Activated T-helper 17 cell treated with anti-CD3 and anti-CD28 coated beads, Interleukin-2, amount 50 U/mL, for 72 hours (primary cell): ENCODE data around the gene SPRYD7. TPM values are rescaled to one million over a fixed set of nuclear protein-coding genes. Genes with fewer than 3 reads are reported as not detected.
"Not testable (repeated sequence)": the region's sequence is repeated elsewhere in the genome, so short reads cannot be mapped to it uniquely, and the experiment has no call there.

Source experiments
- ATAC-seq: fragments of 150-1000 bp; cut with Tn5 transposase; replicated peaks from 2 replicates; pipeline ENCODE4 v1.10.0; 2021; ENCODE audit warnings: mild to moderate bottlenecking, moderate library complexity
- H3K27ac Mint-ChIP-seq: one replicate; pipeline ENCODE4 v1.8.0; 2022; ENCODE audit warnings: mixed read lengths
- H3K27me3 Mint-ChIP-seq: one replicate; pipeline ENCODE4 v1.8.0; 2022; ENCODE audit warnings: mixed read lengths
- H3K36me3 Mint-ChIP-seq: one replicate; pipeline ENCODE4 v1.8.0; 2022; ENCODE audit warnings: low read depth, mild to moderate bottlenecking, mixed read lengths
- H3K4me1 Mint-ChIP-seq: one replicate; pipeline ENCODE4 v1.8.0; 2022; ENCODE audit warnings: mixed read lengths
- H3K4me3 Mint-ChIP-seq: one replicate; pipeline ENCODE4 v1.8.0; 2022; ENCODE audit warnings: mild to moderate bottlenecking, mixed read lengths
- H3K9me3 Mint-ChIP-seq: one replicate; pipeline ENCODE4 v1.8.0; 2022; ENCODE audit warnings: mixed read lengths
- total RNA-seq, 2 donors: library from RNA; stranded (reverse); gene quantifications; one replicate each; pipeline ENCODE4 v1.2.3, GENCODE V29; 2022

SPRYD7 gene
- total RNA-seq, 2 donors from 2014 or later: 3.6 to 5.3 TPM

- not testable (repeated sequence) for H3K4me1 Mint-ChIP-seq, ATAC-seq, H3K27ac Mint-ChIP-seq, H3K9me3 Mint-ChIP-seq, H3K4me3 Mint-ChIP-seq, H3K36me3 Mint-ChIP-seq, H3K27me3 Mint-ChIP-seq
Observed at GRCh38 chr13:49948777-49949270, 12.7 kb upstream of the SPRYD7 start.

- no peaks in the 10 kb centered on the region for H3K9me3 Mint-ChIP-seq
- no peaks in the 10 kb centered on the region for H3K4me1 Mint-ChIP-seq
- no peak overlapping the region for H3K4me3 Mint-ChIP-seq
- no peak for ATAC-seq
- H3K27me3 Mint-ChIP-seq: no peaks in the 10 kb centered on the region
- H3K27ac Mint-ChIP-seq: no peak overlapping the region
- H3K36me3 Mint-ChIP-seq: peaks cover 5% of the 10 kb centered on the region
Observed at GRCh38 chr13:49939321-49939720, 3.2 kb upstream of the SPRYD7 start.

GRCh38 chr13:49938921-49939320 is 2.8 kb upstream of the SPRYD7 start:
- Mint-ChIP-seq H3K9me3 (no peaks in the 10 kb centered on the region), H3K4me3 (no peak overlapping the region), H3K4me1 (no peaks in the 10 kb centered on the region), H3K27ac (no peak overlapping the region), H3K27me3 (no peaks in the 10 kb centered on the region), H3K36me3 (peaks cover 5% of the 10 kb centered on the region)
- ATAC-seq: no peak

GRCh38 chr13:49938314-49938713 is 2.2 kb upstream of the SPRYD7 start:
- peaks cover 5% of the 10 kb centered on the region for H3K36me3 Mint-ChIP-seq
- H3K4me1 Mint-ChIP-seq: no peaks in the 10 kb centered on the region
- H3K27ac Mint-ChIP-seq: no peak overlapping the region
- ATAC-seq: no peak
- H3K27me3 Mint-ChIP-seq: no peaks in the 10 kb centered on the region
- no peak overlapping the region for H3K4me3 Mint-ChIP-seq
- no peaks in the 10 kb centered on the region for H3K9me3 Mint-ChIP-seq

GRCh38 chr13:49936968-49937273 is 781 bp upstream of the SPRYD7 start:
- no peaks in the 10 kb centered on the region for H3K4me1 Mint-ChIP-seq

GRCh38 chr13:49935171-49936074 is 717 bp downstream of the SPRYD7 start:
- Mint-ChIP-seq H3K4me3 (peak overlapping the region; percentile 84), H3K4me1 (no peaks in the 10 kb centered on the region), H3K27ac (peak overlapping the region; percentile 82), H3K27me3 (no peaks in the 10 kb centered on the region), H3K36me3 (peaks cover 5% of the 10 kb centered on the region), H3K9me3 (no peaks in the 10 kb centered on the region)
- ATAC-seq: peak; percentile 48

More at GRCh38 chr13:49936968-49937273, 781 bp upstream of the SPRYD7 start:
- peaks cover 5% of the 10 kb centered on the region for H3K36me3 Mint-ChIP-seq
- no peak for ATAC-seq
- H3K4me3 Mint-ChIP-seq: peak overlapping the region; percentile 84
- no peaks in the 10 kb centered on the region for H3K27me3 Mint-ChIP-seq
- peak overlapping the region; percentile 82 for H3K27ac Mint-ChIP-seq
- no peaks in the 10 kb centered on the region for H3K9me3 Mint-ChIP-seq

- H3K36me3 Mint-ChIP-seq: peaks cover 5% of the 10 kb centered on the region
Observed at GRCh38 chr13:49933511-49933910, 2.6 kb downstream of the SPRYD7 start.

GRCh38 chr13:49932868-49933267 is 3.3 kb downstream of the SPRYD7 start:
- H3K27ac Mint-ChIP-seq: no peak overlapping the region
- H3K27me3 Mint-ChIP-seq: no peaks in the 10 kb centered on the region
- H3K4me1 Mint-ChIP-seq: no peaks in the 10 kb centered on the region
- ATAC-seq: no peak
- no peaks in the 10 kb centered on the region for H3K9me3 Mint-ChIP-seq
- H3K36me3 Mint-ChIP-seq: peaks cover 7% of the 10 kb centered on the region
- no peak overlapping the region for H3K4me3 Mint-ChIP-seq

More at GRCh38 chr13:49933511-49933910, 2.6 kb downstream of the SPRYD7 start:
- Mint-ChIP-seq H3K27me3 (no peaks in the 10 kb centered on the region), H3K4me1 (no peaks in the 10 kb centered on the region), H3K9me3 (no peaks in the 10 kb centered on the region), H3K4me3 (no peak overlapping the region), H3K27ac (no peak overlapping the region)
- no peak for ATAC-seq

- H3K27me3 Mint-ChIP-seq: no peaks in the 10 kb centered on the region
- H3K4me1 Mint-ChIP-seq: no peaks in the 10 kb centered on the region
- peaks cover 15% of the 10 kb centered on the region for H3K36me3 Mint-ChIP-seq
Observed at GRCh38 chr13:49932066-49932465, 4.1 kb downstream of the SPRYD7 start.

GRCh38 chr13:49927755-49928154 is 8.4 kb downstream of the SPRYD7 start:
- Mint-ChIP-seq H3K27ac (no peak overlapping the region), H3K4me1 (no peaks in the 10 kb centered on the region), H3K9me3 (no peaks in the 10 kb centered on the region), H3K36me3 (peaks cover 33% of the 10 kb centered on the region), H3K4me3 (no peak overlapping the region), H3K27me3 (no peaks in the 10 kb centered on the region)
- no peak for ATAC-seq

More at GRCh38 chr13:49932066-49932465, 4.1 kb downstream of the SPRYD7 start:
- Mint-ChIP-seq H3K9me3 (no peaks in the 10 kb centered on the region), H3K4me3 (no peak overlapping the region), H3K27ac (no peak overlapping the region)
- no peak for ATAC-seq

GRCh38 chr13:49925881-49926418 is 10.2 kb downstream of the SPRYD7 start:
- Mint-ChIP-seq H3K4me3 (no peak overlapping the region), H3K9me3 (peaks cover 3% of the 10 kb centered on the region), H3K4me1 (no peaks in the 10 kb centered on the region), H3K36me3 (peaks cover 48% of the 10 kb centered on the region), H3K27ac (no peak overlapping the region), H3K27me3 (no peaks in the 10 kb centered on the region)
- no peak for ATAC-seq

GRCh38 chr13:49922301-49922700 is 13.8 kb downstream of the SPRYD7 start:
- Mint-ChIP-seq H3K4me1 (no peaks in the 10 kb centered on the region), H3K27ac (no peak overlapping the region), H3K4me3 (no peak overlapping the region), H3K9me3 (peaks cover 3% of the 10 kb centered on the region), H3K27me3 (no peaks in the 10 kb centered on the region), H3K36me3 (peaks cover 59% of the 10 kb centered on the region)
- ATAC-seq: no peak

- H3K27me3 Mint-ChIP-seq, H3K4me3 Mint-ChIP-seq, H3K4me1 Mint-ChIP-seq, H3K27ac Mint-ChIP-seq, H3K9me3 Mint-ChIP-seq, ATAC-seq: not testable (repeated sequence)
- peaks cover 62% of the 10 kb centered on the region for H3K36me3 Mint-ChIP-seq
Observed at GRCh38 chr13:49920969-49921368, 15.2 kb downstream of the SPRYD7 start.

GRCh38 chr13:49918106-49918505 is 18.0 kb downstream of the SPRYD7 start:
- H3K9me3 Mint-ChIP-seq, H3K4me3 Mint-ChIP-seq, H3K4me1 Mint-ChIP-seq, ATAC-seq, H3K27me3 Mint-ChIP-seq, H3K27ac Mint-ChIP-seq: not testable (repeated sequence)
- peaks cover 51% of the 10 kb centered on the region for H3K36me3 Mint-ChIP-seq

- peaks cover 28% of the 10 kb centered on the region for H3K36me3 Mint-ChIP-seq
- no peaks in the 10 kb centered on the region for H3K9me3 Mint-ChIP-seq
- ATAC-seq: no peak
- no peaks in the 10 kb centered on the region for H3K27me3 Mint-ChIP-seq
- H3K27ac Mint-ChIP-seq: no peak overlapping the region
- no peaks in the 10 kb centered on the region for H3K4me1 Mint-ChIP-seq
- no peak overlapping the region for H3K4me3 Mint-ChIP-seq
Observed at GRCh38 chr13:49914947-49915346, 21.2 kb downstream of the SPRYD7 start.
